Mesendoderm (in vitro differentiated cells): Measurements from ENCODE around the gene COPE.

ENCODE experiments used
- DNase-seq: peaks from one replicate; pipeline ENCODE4 v3.0.0; 2013
- H2AK5ac ChIP-seq: 2 replicates; pipeline ENCODE4 v1.6.1; 2013; ENCODE audit warnings: low read length, inconsistent platforms
- H2BK120ac ChIP-seq: 2 replicates; pipeline ENCODE4 v1.6.1; 2013; ENCODE audit warnings: low read depth, mild to moderate bottlenecking, low read length, moderate library complexity, mixed read lengths
- H2BK15ac ChIP-seq: replicated peaks from 2 replicates; pipeline ENCODE4 v1.6.1; 2013; ENCODE audit warnings: low read depth, mild to moderate bottlenecking, moderate library complexity
- H2BK5ac ChIP-seq: 2 replicates; pipeline ENCODE4 v1.6.1; 2013; ENCODE audit warnings: low read length, inconsistent platforms
- H3K18ac ChIP-seq: 2 replicates; pipeline ENCODE4 v1.6.1; 2013; ENCODE audit warnings: mild to moderate bottlenecking, low read length, mixed read lengths
- H3K23ac ChIP-seq: one replicate; pipeline ENCODE4 v1.6.1; 2013; ENCODE audit warnings: low read length
- H3K27ac ChIP-seq: 2 replicates; pipeline ENCODE4 v1.5.1; 2013; ENCODE audit warnings: low read depth, mild to moderate bottlenecking, inconsistent platforms, low read length, moderate library complexity
- H3K27me3 ChIP-seq: 2 replicates; pipeline ENCODE4 v1.6.1; 2013; ENCODE audit warnings: low read length, control low read depth, mild to moderate bottlenecking, inconsistent platforms; ENCODE audit not compliant: insufficient read depth, poor library complexity
- H3K36me3 ChIP-seq: 2 replicates; pipeline ENCODE4 v1.6.1; 2013; ENCODE audit warnings: low read length, inconsistent platforms; ENCODE audit not compliant: control insufficient read depth, insufficient read depth
- H3K4ac ChIP-seq: one replicate; pipeline ENCODE4 v1.6.1; 2013; ENCODE audit warnings: low read depth, mild to moderate bottlenecking, low read length, moderate library complexity
- H3K4me1 ChIP-seq: 2 replicates; pipeline ENCODE4 v1.6.1; 2013; ENCODE audit warnings: low read depth, low read length, inconsistent platforms; ENCODE audit not compliant: control insufficient read depth
- H3K4me2 ChIP-seq: 2 replicates; pipeline ENCODE4 v1.6.1; 2013; ENCODE audit warnings: low read length
- H3K4me3 ChIP-seq: 2 replicates; pipeline ENCODE4 v1.5.1; 2013; ENCODE audit warnings: mild to moderate bottlenecking, low read length
- H3K56ac ChIP-seq: one replicate; pipeline ENCODE4 v1.6.1; 2013; ENCODE audit warnings: low read length
- H3K79me1 ChIP-seq: 2 replicates; pipeline ENCODE4 v1.6.1; 2013; ENCODE audit warnings: low read length, inconsistent platforms
- H3K79me2 ChIP-seq: 2 replicates; pipeline ENCODE4 v1.6.1; 2013; ENCODE audit warnings: mild to moderate bottlenecking, low read length; ENCODE audit not compliant: control insufficient read depth, insufficient read depth
- H3K9ac ChIP-seq: 2 replicates; pipeline ENCODE4 v1.6.1; 2013; ENCODE audit warnings: low read length, inconsistent platforms
- H4K5ac ChIP-seq: one replicate; pipeline ENCODE4 v1.6.1; 2013; ENCODE audit warnings: low read length
- H4K8ac ChIP-seq: one replicate; pipeline ENCODE4 v1.6.1; 2013; ENCODE audit warnings: low read depth, mild to moderate bottlenecking, control low read depth, low read length, moderate library complexity
- WGBS: extraction: QIAGEN DNeasy Blood & Tissue Kit; methylation state at CpG from one replicate; pipeline ENCODE4 v1.1.7; 2013; ENCODE audit warnings: low lambda C conversion rate, missing lambda C conversion rate; ENCODE audit not compliant: insufficient coverage; ENCODE audit errors: extremely low coverage; 5-methylcytosine and 5-hydroxymethylcytosine counted together

Gene COPE

DNA sequence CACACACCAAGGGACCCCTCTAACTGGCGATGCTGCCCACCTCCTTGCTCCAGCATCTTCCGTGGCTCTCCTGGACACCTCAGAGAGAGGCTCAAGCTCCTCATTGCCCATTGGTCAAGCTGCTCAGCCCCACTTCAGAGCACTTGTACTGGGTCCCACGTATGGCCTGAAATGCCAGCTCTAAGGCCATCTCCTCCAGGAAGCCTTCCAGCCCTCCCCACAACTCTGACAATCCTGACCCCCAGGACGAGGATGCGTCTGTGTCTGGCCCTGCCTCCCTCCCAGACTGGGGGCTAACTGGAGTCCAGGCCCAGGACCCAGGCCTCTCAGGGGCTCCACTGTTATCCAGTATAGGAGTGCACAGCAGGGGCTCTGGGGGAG is 29.8 kb upstream of the COPE start:
- Histone ChIP-seq H4K5ac (no peak overlapping the region), H3K18ac (no peak overlapping the region), H3K56ac (no peak overlapping the region), H2BK120ac (no peak overlapping the region), H3K23ac (no peak overlapping the region), H3K79me2 (no peaks in the 10 kb centered on the region), H3K4ac (no peak overlapping the region), H3K4me2 (no peak overlapping the region), H3K27ac (no peak overlapping the region), H3K4me1 (no peaks in the 10 kb centered on the region), H4K8ac (no peak overlapping the region), H3K9ac (no peak overlapping the region), H2AK5ac (no peak overlapping the region), H3K36me3 (no peaks in the 10 kb centered on the region), H3K4me3 (no peak overlapping the region), H2BK5ac (no peak overlapping the region), H3K27me3 (no peaks in the 10 kb centered on the region), H2BK15ac (no peak overlapping the region), H3K79me1 (no peaks in the 10 kb centered on the region)
- DNase-seq = no peak
- no CpG with 5 or more reads among the region's 5 CpGs for WGBS

DNA sequence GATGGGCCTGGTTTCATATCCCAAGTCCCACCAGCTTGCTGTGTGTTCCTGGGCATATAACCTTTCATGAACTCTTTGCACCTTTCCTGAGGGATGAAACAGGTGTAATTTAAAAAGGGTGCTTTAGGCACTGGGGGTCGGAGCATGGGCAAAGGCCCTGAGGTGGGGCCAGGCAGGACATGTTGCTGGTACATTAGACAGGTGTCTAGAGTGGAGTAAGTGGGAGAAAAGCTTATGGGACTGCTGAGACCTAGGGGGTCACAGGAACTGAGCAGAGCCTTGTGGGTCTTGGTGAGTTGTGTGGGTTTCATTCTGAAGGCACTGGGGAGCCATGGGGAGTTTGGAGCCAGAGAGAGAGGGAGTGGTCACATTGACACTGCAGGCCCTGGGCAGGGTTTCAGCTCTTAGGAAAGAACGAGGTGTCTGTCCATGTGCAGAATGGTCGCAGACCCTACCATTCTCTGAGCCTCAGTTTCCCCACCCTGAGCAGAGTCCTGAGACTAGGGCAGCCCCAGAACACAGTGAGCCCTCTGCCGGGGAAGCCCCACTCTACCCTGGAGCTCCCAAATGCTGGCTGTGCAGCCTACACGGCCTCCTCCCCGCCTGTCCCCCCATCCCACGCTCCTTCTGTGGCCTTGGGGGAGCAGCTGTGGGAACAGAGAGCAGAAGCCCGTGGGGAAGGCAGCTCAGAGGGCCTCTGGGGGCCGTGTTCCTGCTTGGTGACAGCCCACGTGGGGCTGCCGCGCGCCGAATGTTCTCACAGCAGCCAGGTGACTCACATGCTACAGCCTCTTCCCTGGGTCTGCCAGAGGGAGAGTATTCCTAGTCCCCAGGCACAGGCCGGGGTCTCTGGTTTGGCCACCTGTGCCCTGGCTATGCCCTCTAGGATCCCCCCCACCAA is 29.1 kb upstream of the COPE start:
- no peaks in the 10 kb centered on the region for H3K79me2 ChIP-seq
- no peak overlapping the region for H4K5ac ChIP-seq
- WGBS = no CpG with 5 or more reads among the region's 15 CpGs
- no peak overlapping the region for H2BK5ac ChIP-seq
- H3K4me3 ChIP-seq = no peak overlapping the region
- no peak overlapping the region for H3K9ac ChIP-seq
- H3K4ac ChIP-seq = no peak overlapping the region
- H4K8ac ChIP-seq = no peak overlapping the region
- no peak overlapping the region for H3K56ac ChIP-seq
- H3K4me2 ChIP-seq = no peak overlapping the region
- H3K27ac ChIP-seq = no peak overlapping the region
- H3K36me3 ChIP-seq = no peaks in the 10 kb centered on the region
- H2BK15ac ChIP-seq = no peak overlapping the region
- H3K23ac ChIP-seq = no peak overlapping the region
- H3K4me1 ChIP-seq = no peaks in the 10 kb centered on the region
- H3K18ac ChIP-seq = no peak overlapping the region
- DNase-seq = no peak
- H2AK5ac ChIP-seq = no peak overlapping the region
- no peak overlapping the region for H2BK120ac ChIP-seq
- H3K79me1 ChIP-seq = no peaks in the 10 kb centered on the region
- H3K27me3 ChIP-seq = no peaks in the 10 kb centered on the region

DNA sequence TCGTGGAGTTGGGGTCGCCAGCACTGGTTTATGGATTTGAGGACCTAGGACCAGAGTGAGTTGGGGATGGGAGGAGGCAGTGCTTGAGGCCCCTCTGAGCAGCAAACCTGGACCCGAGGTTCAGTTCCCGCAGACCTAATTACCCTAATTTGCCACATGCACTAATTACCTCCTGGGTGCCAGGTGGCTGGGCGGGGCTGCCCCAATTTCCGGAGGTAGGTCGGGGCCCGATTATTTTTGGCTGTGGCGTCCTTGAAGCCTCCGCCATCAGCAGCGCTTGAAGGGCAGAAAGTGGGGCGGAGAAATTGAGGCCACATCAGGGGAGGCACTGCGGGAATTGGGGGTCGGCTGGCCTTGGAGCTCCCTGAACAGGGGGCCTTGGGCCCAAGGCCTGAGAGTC is 27.7 kb upstream of the COPE start:
- H3K18ac ChIP-seq = no peak overlapping the region
- H4K8ac ChIP-seq = no peak overlapping the region
- H4K5ac ChIP-seq = no peak overlapping the region
- no peaks in the 10 kb centered on the region for H3K4me1 ChIP-seq
- H3K4me3 ChIP-seq = no peak overlapping the region
- no peak overlapping the region for H3K27ac ChIP-seq
- no peak overlapping the region for H2BK120ac ChIP-seq
- H3K27me3 ChIP-seq = no peaks in the 10 kb centered on the region
- H3K79me1 ChIP-seq = no peaks in the 10 kb centered on the region
- H3K9ac ChIP-seq = no peak overlapping the region
- WGBS = no CpG with 5 or more reads among the region's 14 CpGs
- H2BK15ac ChIP-seq = no peak overlapping the region
- H3K56ac ChIP-seq = no peak overlapping the region
- DNase-seq = no peak
- no peaks in the 10 kb centered on the region for H3K36me3 ChIP-seq
- no peak overlapping the region for H2AK5ac ChIP-seq
- no peak overlapping the region for H3K23ac ChIP-seq
- no peak overlapping the region for H3K4me2 ChIP-seq
- no peak overlapping the region for H2BK5ac ChIP-seq
- H3K4ac ChIP-seq = no peak overlapping the region
- H3K79me2 ChIP-seq = no peaks in the 10 kb centered on the region

DNA sequence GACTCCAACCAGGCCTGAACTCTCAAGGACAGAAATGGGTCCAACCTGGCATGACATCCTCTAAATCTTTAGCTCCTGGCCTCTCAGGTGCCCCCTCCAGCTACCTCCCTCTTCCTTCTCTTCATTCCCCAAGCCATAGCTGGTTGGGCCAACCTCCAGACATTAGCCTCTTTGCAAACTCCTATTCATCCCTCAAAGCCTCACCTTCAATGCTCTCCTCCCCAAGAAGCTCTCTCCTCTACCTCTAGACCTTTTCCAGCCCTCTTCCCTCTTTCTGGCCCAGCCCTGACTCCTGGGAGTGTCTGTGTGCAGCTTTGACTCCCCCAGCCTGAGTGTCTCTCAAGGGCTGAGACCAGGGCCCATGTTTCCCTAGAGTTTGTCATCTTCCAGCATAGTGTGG is 27.1 kb upstream of the COPE start:
- Histone ChIP-seq H2AK5ac (no peak overlapping the region), H2BK15ac (no peak overlapping the region), H2BK120ac (no peak overlapping the region), H3K4me1 (no peaks in the 10 kb centered on the region), H4K5ac (no peak overlapping the region), H3K4me3 (no peak overlapping the region), H3K56ac (no peak overlapping the region), H3K36me3 (no peaks in the 10 kb centered on the region), H3K4ac (no peak overlapping the region), H3K18ac (no peak overlapping the region), H3K27ac (no peak overlapping the region), H3K79me2 (no peaks in the 10 kb centered on the region), H3K23ac (no peak overlapping the region), H3K9ac (no peak overlapping the region), H3K4me2 (no peak overlapping the region), H3K27me3 (no peaks in the 10 kb centered on the region), H2BK5ac (no peak overlapping the region), H3K79me1 (no peaks in the 10 kb centered on the region), H4K8ac (no peak overlapping the region)
- DNase-seq = no peak

DNA sequence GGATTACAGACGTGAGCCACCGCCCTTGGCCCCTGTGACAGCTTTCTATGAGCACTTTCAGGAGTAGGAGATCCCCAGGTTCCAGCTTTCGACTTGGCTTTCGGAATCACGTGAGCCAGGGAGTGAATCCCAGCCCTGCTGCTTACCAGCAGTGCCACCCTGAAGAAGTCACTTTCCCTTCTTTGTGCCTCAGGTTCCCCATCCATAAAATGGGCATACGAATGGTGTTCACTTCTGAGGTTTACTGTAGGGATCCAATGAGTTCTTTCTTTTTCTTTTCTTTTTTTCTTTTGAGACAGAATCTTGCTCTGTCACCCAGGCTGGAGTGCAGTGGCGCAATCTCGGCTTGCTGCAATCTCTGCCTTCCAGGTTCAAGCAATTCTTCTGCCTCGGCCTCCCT is 26.1 kb upstream of the COPE start:
- no peak overlapping the region for H3K18ac ChIP-seq
- H2AK5ac ChIP-seq = no peak overlapping the region
- no peaks in the 10 kb centered on the region for H3K4me1 ChIP-seq
- no peaks in the 10 kb centered on the region for H3K36me3 ChIP-seq
- H3K4ac ChIP-seq = no peak overlapping the region
- no peak overlapping the region for H3K4me2 ChIP-seq
- DNase-seq = no peak
- H2BK5ac ChIP-seq = no peak overlapping the region
- H3K56ac ChIP-seq = no peak overlapping the region
- H2BK120ac ChIP-seq = no peak overlapping the region
- H4K5ac ChIP-seq = no peak overlapping the region
- H3K9ac ChIP-seq = no peak overlapping the region
- no peaks in the 10 kb centered on the region for H3K79me1 ChIP-seq
- no peak overlapping the region for H2BK15ac ChIP-seq
- WGBS = no CpG with 5 or more reads among the region's 9 CpGs
- no peak overlapping the region for H3K23ac ChIP-seq
- no peak overlapping the region for H3K27ac ChIP-seq
- peaks cover 5% of the 10 kb centered on the region for H3K27me3 ChIP-seq
- no peak overlapping the region for H4K8ac ChIP-seq
- H3K79me2 ChIP-seq = no peaks in the 10 kb centered on the region
- H3K4me3 ChIP-seq = no peak overlapping the region

DNA sequence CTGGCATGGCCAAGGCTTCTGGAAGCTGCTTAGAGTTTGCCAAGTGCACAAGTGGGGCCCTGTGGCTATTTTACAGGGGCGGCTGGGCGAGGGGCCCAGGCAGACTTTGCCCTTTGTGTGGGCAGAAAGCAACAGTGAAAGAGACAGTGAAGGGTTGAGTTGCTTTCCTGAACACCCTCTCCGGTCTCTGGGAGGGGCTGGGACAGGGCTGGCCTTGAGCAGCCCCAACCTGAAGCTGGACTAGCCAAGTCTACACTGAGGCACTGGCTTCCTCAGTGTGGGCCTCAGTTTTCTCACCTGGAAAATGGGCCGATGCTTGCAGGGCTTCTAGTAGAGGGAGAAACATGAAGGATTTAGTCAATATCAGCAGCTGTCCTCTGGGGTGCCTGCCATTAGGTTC is 24.3 kb upstream of the COPE start:
- Histone ChIP-seq H2BK120ac (no peak overlapping the region), H3K4me3 (no peak overlapping the region), H3K27me3 (peaks cover 5% of the 10 kb centered on the region), H3K18ac (no peak overlapping the region), H3K9ac (no peak overlapping the region), H4K5ac (no peak overlapping the region), H3K56ac (no peak overlapping the region), H3K36me3 (no peaks in the 10 kb centered on the region), H3K23ac (no peak overlapping the region), H4K8ac (no peak overlapping the region), H3K79me1 (no peaks in the 10 kb centered on the region), H3K4me2 (no peak overlapping the region), H3K79me2 (no peaks in the 10 kb centered on the region), H3K4ac (no peak overlapping the region), H2AK5ac (no peak overlapping the region), H2BK15ac (no peak overlapping the region), H3K27ac (no peak overlapping the region), H3K4me1 (no peaks in the 10 kb centered on the region), H2BK5ac (no peak overlapping the region)
- DNase-seq = no peak
- no CpG with 5 or more reads among the region's 4 CpGs for WGBS
